HUES6 (cell line): Measurements from ENCODE around the gene PTDSS2.

Source experiments
- H3K27ac ChIP-seq: 2 replicates; pipeline ENCODE4 v1.7.0; 2013; ENCODE audit warnings: low read depth, mild to moderate bottlenecking, low read length, inconsistent platforms
- H3K27me3 ChIP-seq: 2 replicates; pipeline ENCODE4 v1.6.1; 2013; ENCODE audit warnings: low read length; ENCODE audit not compliant: control insufficient read depth, insufficient read depth
- H3K36me3 ChIP-seq: 2 replicates; pipeline ENCODE4 v1.6.1; 2013; ENCODE audit warnings: low read length; ENCODE audit not compliant: control insufficient read depth, insufficient read depth
- H3K4me1 ChIP-seq: 2 replicates; pipeline ENCODE4 v1.6.1; 2013; ENCODE audit warnings: low read length; ENCODE audit not compliant: control insufficient read depth, insufficient read depth
- H3K4me3 ChIP-seq: 2 replicates; pipeline ENCODE4 v1.5.1; 2013; ENCODE audit warnings: low read depth, low read length
- H3K9ac ChIP-seq: one replicate; pipeline ENCODE4 v1.6.1; 2013; ENCODE audit warnings: mild to moderate bottlenecking, low read length
- H3K9me3 ChIP-seq: 2 replicates; pipeline ENCODE4 v1.6.1; 2013; ENCODE audit warnings: low read depth, low read length; ENCODE audit not compliant: control insufficient read depth, insufficient read depth

PTDSS2 gene

DNA sequence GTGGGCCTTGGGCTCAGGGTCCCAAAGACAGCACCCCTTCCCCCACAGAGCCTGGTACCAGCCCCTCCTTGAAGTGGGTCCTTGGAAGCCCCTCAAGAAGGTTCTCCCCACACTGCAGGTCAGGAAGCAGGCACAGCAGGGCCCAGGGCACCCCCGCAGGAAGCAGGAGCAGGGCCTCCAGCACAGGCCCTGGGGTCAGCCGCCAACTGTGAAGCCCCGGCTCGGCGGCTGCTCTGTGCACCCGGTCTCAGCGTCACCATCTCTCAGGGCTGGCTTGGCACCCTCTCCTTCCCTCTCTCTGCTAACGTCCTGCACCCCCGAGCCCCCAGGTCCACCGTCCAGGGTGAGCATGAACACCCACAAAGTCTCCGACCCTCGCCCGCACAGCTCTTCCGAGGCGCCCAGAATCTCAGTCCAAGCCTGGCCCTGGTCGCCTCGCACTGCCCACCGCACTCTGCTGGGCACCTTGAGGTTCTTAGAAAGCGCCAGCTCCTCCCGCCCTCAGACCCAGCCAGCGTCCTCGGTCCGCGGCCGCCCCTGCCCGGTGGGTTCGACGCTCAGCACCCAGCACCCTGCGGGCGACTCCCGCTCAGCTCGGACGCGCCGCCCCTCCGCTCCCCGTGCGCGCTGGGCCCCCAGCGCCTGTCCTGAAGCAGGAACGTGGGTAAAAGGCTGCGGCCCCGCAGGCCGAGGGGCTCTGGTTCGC is 33.9 kb upstream of the PTDSS2 start:
- Histone ChIP-seq H3K9me3 (no peaks in the 10 kb centered on the region), H3K27me3 (peaks cover 58% of the 10 kb centered on the region), H3K36me3 (no peaks in the 10 kb centered on the region), H3K4me1 (peaks cover 22% of the 10 kb centered on the region), H3K4me3 (peak overlapping the region; percentile 65), H3K9ac (peak overlapping the region; percentile 50), H3K27ac (peak overlapping the region; percentile 47; the same call in 1 of the 2 replicates)

- H3K9me3 ChIP-seq: no peaks in the 10 kb centered on the region
- peaks cover 58% of the 10 kb centered on the region for H3K27me3 ChIP-seq
- H3K27ac ChIP-seq: peak overlapping the region; percentile 47; the same call in 1 of the 2 replicates
- peaks cover 22% of the 10 kb centered on the region for H3K4me1 ChIP-seq
- peak overlapping the region; percentile 50 for H3K9ac ChIP-seq
- H3K4me3 ChIP-seq: peak overlapping the region; percentile 65
- no peaks in the 10 kb centered on the region for H3K36me3 ChIP-seq
Observed at GRCh38 chr11:416757-417621, 33.1 kb upstream of the PTDSS2 start.

- H3K9ac ChIP-seq: no peak overlapping the region
- H3K27ac ChIP-seq: no peak overlapping the region
- H3K27me3 ChIP-seq: peaks cover 56% of the 10 kb centered on the region
- peak overlapping the region; percentile 65 for H3K4me3 ChIP-seq
- H3K9me3 ChIP-seq: no peaks in the 10 kb centered on the region
- H3K36me3 ChIP-seq: no peaks in the 10 kb centered on the region
- H3K4me1 ChIP-seq: peaks cover 22% of the 10 kb centered on the region
Observed at GRCh38 chr11:417652-418342, 32.3 kb upstream of the PTDSS2 start.

- no peaks in the 10 kb centered on the region for H3K9me3 ChIP-seq
- H3K27ac ChIP-seq: no peak overlapping the region
- peaks cover 49% of the 10 kb centered on the region for H3K27me3 ChIP-seq
- H3K9ac ChIP-seq: no peak overlapping the region
- H3K4me1 ChIP-seq: peaks cover 22% of the 10 kb centered on the region
- H3K36me3 ChIP-seq: no peaks in the 10 kb centered on the region
- no peak overlapping the region for H3K4me3 ChIP-seq
Observed at GRCh38 chr11:418343-419247, 31.5 kb upstream of the PTDSS2 start.

DNA sequence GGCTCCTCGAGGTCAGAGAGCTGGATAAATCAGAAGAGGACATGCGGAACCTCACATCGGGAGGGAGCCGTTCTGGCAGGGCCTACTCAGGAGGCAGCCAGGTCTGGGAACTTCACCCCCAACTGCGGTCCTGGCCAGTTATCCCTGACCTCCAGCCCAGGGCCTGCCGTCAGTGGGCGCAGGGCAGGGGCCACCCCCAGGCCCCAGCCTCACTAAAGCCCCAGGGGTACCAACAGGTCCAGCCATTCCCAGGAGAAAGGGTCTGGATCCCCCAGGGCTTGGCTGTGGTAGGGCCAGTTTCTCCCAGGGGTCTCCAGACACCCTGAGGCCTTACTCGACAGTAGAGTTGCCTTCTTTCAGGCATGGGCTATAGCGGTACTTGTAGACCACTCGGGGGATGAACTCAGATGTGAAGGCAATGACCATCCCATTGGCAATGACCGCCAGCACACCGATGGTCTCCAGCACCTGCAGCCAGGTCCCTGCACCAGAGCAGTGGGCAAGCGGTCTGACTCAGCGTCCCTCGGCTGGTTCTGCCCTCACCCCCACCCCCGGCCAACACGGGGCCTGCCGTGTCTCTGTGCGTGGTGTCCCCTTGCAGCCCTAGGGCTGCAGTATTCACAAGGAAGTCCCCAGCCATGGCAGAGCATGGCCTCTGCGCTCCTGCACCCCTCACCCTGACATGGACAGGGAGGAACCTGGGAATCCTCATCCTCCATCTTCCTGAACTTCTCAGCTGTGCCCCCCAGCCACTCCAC is 30.7 kb upstream of the PTDSS2 start:
- no peak overlapping the region for H3K4me3 ChIP-seq
- no peak overlapping the region for H3K27ac ChIP-seq
- peaks cover 20% of the 10 kb centered on the region for H3K4me1 ChIP-seq
- H3K36me3 ChIP-seq: no peaks in the 10 kb centered on the region
- no peaks in the 10 kb centered on the region for H3K9me3 ChIP-seq
- H3K9ac ChIP-seq: peak overlapping the region; percentile 10
- peaks cover 50% of the 10 kb centered on the region for H3K27me3 ChIP-seq

- no peaks in the 10 kb centered on the region for H3K36me3 ChIP-seq
- peaks cover 47% of the 10 kb centered on the region for H3K27me3 ChIP-seq
- no peak overlapping the region for H3K27ac ChIP-seq
- peaks cover 16% of the 10 kb centered on the region for H3K4me1 ChIP-seq
- no peak overlapping the region for H3K4me3 ChIP-seq
- H3K9me3 ChIP-seq: no peaks in the 10 kb centered on the region
- no peak overlapping the region for H3K9ac ChIP-seq
Observed at GRCh38 chr11:420054-420910, 29.8 kb upstream of the PTDSS2 start.

GRCh38 chr11:420911-421321 is 29.2 kb upstream of the PTDSS2 start:
- no peak overlapping the region for H3K4me3 ChIP-seq
- H3K36me3 ChIP-seq: no peaks in the 10 kb centered on the region
- H3K27me3 ChIP-seq: peaks cover 41% of the 10 kb centered on the region
- peaks cover 10% of the 10 kb centered on the region for H3K4me1 ChIP-seq
- no peaks in the 10 kb centered on the region for H3K9me3 ChIP-seq
- H3K27ac ChIP-seq: no peak overlapping the region
- H3K9ac ChIP-seq: no peak overlapping the region

- Histone ChIP-seq H3K36me3 (no peaks in the 10 kb centered on the region), H3K27ac (no peak overlapping the region), H3K9ac (no peak overlapping the region), H3K27me3 (peaks cover 28% of the 10 kb centered on the region), H3K4me3 (no peak overlapping the region), H3K4me1 (peaks cover 5% of the 10 kb centered on the region; the same call in 1 of the 2 replicates), H3K9me3 (no peaks in the 10 kb centered on the region)
Observed at GRCh38 chr11:422249-422656, 27.8 kb upstream of the PTDSS2 start.

DNA sequence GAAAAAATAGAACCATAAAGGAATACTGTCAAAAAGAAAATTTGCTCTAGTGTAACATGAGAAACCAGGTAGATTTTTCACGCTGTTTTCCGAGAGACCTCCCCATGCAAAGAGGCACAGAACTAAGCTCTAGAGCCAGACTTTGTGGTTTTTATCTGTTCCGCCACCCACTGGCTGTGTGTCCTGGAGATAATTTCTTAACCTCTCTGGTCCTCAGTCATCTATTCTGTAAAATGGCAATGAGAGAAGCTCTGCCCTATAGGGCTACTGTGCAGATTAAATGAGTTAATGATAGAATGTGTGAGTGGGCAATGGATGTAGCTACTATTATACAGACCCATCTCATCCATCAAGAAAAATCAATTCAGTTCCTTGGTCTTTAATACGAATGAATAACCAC is 25.8 kb upstream of the PTDSS2 start:
- peaks cover 9% of the 10 kb centered on the region for H3K27me3 ChIP-seq
- no peak overlapping the region for H3K9ac ChIP-seq
- no peaks in the 10 kb centered on the region for H3K4me1 ChIP-seq
- H3K36me3 ChIP-seq: no peaks in the 10 kb centered on the region
- no peaks in the 10 kb centered on the region for H3K9me3 ChIP-seq
- no peak overlapping the region for H3K4me3 ChIP-seq
- H3K27ac ChIP-seq: no peak overlapping the region
